Measurements from ENCODE around the gene GALNT9.
"Not testable (repeated sequence)": the region's sequence is repeated elsewhere in the genome, so short reads cannot be mapped to it uniquely, and the experiment has no call there.

Gene GALNT9

DNA sequence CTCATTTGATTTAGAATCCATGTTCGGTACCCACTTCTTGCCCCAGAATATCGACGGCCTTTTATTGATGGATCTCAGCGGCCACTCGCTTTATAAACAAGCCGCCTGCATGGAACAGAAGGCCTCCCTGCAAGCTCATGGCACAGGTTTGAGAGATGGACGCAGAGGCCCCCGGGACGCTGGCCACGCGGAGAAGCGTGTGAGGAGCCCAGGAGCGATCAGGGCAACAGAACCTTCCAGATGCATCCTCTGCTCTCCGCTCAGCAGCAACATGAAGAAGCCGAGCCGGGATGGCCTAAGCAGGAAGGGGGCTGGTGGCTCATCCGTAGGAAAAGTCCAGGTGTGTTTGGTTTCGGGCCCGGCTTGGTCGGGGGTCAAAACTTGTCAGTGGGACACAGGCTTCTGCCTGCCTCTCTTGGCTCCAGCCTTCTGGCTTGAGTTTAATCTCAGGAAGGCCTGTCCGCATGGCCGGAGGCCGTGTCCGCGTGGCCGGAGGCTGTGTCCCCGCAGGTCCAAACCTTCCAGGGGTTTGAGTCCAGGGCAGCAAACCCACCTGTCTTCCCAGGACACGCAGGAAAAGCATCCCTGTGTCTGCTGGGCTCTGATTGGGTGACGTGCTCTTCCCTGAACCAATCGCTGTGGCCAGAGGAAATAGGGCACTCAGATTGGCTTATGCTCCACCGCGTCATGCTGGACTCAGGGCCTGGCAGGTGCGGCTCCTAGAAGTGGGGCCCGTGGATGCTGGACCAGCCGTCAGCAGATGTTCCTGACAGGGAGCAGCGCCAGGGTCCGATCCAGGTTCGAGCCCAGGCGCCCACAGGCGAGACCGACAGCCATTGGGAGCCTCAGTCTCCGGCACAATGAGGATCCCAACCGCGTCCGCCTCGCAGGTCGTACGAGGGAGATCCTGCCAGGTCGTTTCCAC is 65.0 kb downstream of the GALNT9 start:
- DNase-seq (ENCODE audit: low read depth) = no peak

DNA sequence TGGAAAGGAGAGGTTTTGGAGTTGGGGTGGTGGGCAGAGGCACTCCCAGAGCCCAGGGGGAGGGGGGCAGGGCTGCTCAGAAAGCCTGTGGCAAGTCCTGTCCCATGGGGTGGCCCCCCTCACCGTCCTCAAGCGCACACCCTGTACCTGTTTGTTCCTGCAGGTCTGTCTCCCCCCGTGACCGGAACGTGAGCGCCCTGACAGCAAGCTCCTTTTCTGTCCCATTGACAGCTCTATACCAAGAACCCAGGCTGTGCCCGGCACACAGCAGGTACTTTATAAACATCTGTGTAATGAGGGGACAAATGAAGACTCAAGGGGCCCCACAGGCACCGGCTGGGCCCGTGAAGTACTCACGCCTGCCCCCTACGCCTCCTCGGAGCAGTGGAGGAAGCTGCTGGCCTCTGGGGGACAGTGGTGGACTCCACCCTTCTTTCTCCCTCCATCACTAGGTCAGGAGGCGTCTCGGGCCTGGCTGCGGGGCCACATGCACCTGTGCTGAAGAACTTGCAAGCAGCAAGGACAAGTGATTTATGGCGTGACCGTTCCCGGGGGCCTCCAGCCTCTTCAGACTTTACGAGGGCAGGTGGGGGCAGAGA is 65.8 kb downstream of the GALNT9 start:
- no peak for DNase-seq (ENCODE audit: low read depth)

DNA sequence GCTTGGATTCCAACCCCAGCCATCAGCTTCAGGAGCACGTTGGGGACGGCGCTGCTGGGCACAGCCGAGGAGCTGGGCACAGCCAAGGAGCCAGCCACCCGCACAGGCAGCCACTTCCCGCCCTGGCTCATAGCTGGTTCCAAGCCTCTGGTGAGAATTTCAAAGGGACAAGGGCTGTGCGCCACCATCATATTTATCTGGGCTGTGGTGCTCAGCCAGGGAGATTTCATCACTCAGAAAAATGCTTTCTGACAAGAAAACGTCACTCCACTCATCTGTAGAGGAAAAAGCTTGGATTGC is 66.4 kb downstream of the GALNT9 start:
- no peak for DNase-seq (ENCODE audit: low read depth)

DNA sequence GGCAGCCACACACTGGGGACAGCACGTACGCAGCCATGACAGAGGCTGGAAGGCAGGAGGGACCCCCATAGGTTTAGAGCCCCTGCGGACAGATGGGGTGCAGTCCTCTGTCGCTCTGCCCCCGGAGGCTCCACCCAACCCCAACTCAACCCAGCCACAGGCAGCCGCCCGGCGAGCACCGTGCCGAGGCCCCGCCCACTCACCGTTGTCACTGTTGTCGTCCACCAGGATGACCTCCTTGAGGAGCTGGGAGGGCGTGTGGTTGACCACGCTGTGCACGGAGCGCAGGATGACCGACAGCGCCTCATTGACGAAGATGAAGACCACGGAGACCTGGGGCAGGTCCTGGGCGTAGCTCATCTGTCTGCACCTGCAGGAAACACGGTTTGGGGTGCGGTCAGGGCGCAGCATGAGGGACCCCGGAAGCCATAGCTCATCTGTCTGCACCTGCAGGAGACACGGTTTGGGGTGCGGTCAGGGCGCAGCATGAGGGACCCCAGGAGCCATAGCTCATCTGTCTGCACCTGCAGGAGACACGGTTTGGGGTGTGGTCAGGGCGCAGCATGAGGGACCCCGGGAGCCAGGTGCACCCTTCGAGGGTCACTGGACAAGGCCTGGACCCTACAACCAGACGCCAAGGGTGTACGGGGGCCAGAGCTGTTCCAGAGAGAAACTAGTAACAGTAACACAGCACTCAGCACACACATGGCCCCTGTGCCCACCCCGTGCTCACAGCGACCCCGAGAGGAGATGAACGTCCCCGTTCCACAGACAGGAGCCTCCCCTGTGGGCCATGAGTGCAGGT is 66.9 kb downstream of the GALNT9 start:
- DNase-seq (ENCODE audit: low read depth) = no peak

DNA sequence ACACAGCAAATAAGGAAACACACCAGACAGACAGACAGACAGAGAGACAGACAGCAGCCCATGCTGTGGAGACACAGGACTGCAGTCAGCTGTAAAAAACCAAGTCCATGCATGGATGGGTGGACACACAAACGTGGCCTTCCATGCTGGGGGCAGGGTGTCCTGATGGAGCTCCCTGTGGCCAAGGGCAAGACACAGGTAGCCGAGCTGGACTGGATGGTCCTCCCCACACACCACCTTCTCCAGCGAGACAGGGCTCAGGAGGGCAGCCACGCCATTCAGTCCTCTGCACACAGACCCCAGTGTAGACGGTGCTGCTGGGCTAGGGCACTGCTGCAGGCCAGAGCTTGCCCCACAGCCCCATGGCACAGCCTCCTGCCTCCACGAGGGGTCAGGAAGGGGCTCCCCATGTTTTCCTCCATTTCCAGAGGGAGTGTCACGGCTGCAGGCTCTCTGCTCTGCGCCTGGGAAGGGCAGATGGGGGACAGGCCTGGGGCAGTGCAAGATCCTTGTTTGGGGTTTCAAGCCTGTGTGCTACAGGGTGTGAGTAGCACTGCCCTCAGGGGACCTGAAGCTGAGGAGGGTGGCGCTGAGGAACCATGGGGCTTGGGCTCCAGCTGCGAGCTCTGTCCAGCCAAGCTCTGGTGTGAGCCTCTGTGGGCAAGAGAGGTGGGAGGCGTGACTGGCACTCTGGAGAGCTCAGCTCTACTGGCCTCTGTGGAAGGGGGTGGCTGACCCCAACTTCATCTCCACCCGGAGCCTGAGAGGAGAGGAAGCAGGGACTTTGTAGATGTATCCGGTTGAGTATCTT is 67.9 kb downstream of the GALNT9 start:
- no peak for DNase-seq (ENCODE audit: low read depth)

DNA sequence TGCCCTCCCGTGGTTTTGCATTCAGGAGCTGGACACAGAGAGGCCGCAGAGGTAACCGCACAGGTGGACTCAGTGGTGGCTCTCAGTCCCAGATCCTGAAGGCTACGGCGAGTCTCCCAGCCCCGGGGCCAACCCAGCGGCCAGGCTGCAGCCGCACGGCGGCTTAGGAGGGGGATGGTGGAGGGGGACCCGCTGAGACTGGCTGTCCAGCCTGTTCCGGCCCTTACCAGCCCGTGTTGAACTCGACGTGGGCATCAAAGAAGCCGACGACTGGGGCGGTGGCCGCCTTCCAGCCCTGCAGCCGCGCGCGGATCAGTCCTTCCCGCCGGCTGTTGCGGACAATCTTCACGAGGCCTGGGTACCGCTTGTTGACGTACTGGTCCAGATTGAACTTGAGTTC is 68.7 kb downstream of the GALNT9 start:
- DNase-seq (ENCODE audit: low read depth) = no peak

DNA sequence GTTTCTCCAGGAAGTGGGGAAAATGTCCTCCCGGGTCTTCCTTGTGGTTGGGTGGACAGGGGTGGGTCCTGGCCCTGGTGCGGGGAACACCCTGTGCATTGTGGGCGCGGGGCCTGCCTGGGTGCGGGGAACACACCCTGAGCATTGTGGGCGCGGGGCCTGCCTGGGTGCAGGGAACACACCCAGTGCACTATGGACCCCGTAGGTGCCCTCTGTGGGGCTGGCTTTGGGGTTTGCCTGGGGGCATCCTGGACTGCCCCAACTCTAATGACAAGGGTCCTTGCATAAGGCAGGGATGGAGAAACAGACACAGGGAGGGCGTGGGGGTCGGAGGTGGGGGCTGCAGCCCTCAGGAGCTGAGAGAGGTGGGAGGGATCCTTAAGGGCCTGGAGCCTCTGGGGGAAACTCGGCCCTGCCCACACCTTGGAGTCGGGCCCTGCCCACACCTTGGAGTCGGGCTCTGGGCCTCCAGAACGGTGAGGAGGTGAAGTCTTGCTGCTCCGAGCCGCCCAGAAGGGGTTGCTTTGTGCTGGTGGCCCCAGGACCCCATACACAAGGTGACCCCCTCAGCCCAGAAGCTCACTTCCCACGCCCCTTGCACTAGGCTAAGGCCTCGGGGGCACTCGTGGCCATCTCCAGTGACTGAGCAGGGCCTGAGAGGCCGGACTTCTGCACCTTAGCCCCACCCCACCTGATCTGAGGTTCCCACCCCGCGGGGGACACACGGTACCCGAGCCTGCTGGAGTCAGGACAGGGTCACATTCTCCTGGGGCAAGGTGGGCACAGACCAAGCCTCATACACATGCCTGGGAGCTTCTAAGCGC is 69.3 kb downstream of the GALNT9 start:
- DNase-seq (ENCODE audit: low read depth) = no peak

DNA sequence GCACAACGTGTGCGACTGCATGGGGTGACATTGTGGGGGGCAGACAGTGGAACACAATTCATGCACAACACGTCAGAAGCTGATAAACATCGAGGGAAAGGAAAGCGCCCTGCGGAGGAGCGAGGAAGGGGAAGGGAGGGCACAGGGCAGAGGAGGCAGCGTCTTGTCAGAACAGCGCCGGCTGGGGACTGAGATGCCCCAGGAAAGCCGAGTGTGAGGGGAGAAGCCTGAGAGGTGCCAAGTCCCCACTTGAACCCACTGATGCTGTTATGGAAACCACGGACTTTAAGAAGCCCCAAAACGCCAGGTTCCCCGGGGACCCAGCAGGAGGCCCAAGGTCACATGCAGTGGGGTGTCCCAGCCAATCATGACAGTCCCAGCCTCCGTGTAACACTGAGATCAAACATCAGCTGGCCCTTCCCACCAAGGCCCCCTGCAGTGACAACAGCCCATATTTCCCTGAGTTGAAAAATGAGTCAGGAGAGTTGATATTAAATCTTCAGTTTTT is 70.0 kb downstream of the GALNT9 start:
- DNase-seq (ENCODE audit: low read depth) = no peak

DNA sequence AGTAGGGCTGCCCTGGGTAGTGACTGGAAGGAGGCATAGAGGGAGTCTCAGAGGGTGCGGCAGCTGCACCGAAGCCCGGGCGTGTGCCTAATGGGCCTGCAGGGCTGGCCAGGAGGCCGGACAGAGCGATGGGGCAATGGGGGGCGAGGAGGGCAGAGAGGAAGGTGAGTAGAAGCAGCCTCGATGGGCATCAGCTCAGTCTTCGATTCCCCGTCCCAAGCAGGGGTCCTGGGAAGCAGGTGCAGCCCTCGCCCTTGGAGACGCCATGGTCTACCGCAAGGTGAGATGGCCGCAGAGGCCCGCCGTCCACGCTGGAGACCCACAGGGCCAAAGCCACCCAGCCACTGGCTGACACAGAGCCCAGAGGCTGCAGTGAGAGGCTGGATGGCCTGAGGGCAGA is 70.8 kb downstream of the GALNT9 start:
- DNase-seq (ENCODE audit: low read depth) = no peak

DNA sequence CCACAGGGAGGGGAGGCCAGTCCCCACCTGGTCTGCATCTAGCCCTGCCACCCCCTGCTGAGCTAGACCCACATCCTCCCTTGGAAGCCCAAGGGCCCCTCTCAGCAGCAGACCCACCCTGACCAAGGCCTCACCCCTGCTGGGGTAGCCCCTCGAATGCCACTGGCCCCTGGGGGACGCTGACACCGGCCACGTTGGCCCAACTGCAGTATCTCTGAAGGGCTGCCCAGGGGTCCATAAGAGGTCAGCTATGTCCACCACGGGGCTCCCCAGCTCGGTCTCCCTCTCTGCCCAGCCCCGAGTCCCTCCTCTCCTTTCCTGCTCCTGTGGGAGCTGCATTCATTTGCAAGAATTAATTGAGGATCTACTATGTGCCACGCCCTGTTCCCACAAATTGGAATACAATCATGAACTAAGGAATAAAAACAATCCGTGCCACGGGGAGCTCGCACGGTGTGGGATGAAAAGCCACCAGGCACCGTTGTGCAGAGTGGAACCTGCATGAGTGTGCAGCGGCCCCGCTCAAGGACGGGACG is 71.4 kb downstream of the GALNT9 start:
- no peak for DNase-seq (ENCODE audit: low read depth)

DNA sequence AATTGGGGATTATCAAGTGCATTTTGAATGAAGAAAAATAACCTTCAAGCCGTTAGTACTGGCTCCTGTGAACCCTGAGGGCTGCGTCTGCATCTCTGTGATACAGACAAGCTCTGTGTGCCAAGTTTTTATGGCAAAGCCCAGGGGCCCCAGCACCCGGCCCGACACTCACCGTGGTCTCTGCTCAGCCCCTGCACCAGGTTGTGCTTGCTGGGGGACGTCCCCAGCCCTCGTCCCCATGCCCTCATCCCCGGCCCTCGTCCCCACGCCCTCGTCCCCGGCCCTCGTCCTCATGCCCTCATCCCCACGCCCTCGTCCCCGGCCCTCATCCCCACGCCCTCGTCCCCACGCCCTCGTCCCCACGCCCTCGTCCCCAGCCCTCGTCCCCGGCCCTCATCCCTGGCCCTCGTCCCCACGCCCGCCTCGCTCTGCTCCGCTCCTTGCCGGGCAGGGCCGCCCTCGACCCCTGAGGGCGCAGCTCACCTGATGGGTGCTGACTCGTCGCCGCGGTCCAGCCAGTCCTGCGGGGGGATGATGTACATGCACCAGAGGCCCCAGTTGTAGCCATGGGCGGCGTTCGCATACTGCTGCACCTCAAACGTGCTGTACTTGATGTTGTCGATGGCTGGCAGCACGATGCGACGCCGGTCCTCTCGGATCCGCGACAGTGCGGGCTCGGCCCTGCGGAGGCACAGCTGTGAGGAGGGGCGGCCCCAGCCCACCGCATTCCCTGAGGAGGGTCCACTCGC is 72.0 kb downstream of the GALNT9 start:
- no peak for DNase-seq (ENCODE audit: low read depth)

DNA sequence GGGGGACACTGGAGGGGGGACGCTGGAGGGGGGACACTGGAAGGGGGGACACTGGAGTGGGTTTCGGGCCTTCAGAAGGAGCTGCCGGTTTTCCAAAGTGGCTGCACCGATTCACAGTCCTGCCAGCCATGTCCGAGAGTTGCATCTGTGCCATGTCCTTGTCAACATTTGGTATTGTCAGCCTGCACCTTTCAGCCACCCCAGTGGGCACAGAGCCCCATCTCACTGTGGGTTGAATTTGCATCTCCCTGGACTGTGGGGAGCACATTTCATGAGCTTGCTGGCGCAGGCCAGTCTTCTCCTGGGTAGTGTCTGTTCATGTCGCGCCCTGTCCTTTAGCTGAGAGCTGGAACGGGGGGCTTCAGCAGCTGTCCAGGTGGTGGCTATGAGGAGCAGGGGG is 72.7 kb downstream of the GALNT9 start:
- no peak for DNase-seq (ENCODE audit: low read depth)

DNA sequence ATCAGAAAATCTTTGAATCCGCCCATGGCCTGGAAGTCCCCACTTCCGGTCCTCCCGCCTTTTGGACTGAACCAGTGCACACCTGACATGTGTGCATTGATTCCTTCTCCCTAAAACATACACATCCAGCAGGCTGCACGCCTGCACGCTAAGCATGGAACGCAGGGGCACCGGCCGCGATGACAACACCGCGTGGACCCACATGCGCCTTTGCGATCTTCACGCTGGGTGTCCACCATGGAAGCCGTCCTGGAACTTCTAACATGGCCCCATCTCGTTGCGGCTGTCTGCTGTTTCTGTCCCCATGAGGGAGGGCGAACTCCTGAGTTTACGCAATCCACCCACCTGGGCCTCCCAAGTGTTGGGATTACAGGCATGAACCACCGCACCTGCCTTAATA is 73.7 kb downstream of the GALNT9 start:
- no peak for DNase-seq (ENCODE audit: low read depth)

DNA sequence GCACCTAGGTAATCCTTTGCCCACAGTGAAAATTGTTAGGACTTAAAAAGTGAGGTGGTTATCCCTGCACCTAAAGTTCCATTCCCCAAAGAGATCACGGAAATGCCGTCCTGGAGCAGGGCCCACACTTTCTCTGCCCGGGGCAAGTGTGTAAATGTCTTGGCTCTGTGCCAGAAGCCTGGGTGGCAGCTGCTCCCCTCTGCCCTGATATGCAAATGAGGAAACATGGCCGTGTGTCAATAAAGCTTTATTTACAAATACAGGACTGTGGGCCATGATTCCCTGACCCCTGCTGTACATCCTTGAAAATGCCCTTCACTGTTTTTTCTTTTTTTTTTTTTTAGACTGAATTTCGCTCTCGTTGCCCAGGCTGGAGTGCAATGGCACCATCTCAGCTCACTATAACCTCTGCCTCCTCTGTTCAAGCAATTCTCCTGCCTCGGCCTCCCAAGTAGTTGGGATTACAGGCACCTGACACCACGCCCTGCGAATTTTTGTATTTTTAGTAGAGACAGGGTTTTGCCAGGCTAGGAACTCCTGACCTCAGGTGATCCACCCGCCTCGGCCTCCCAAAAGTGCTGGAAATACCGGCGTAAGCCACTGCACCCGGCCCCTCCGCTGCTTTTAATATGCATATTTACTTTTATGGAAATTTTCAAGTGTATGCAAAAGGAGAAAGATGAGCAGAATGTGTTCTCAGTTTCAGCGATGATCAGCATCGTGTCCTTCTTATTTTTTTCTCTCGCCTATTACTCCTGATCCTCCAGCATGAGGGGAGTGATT is 75.5 kb downstream of the GALNT9 start:
- DNase-seq (ENCODE audit: low read depth) = no peak

DNA sequence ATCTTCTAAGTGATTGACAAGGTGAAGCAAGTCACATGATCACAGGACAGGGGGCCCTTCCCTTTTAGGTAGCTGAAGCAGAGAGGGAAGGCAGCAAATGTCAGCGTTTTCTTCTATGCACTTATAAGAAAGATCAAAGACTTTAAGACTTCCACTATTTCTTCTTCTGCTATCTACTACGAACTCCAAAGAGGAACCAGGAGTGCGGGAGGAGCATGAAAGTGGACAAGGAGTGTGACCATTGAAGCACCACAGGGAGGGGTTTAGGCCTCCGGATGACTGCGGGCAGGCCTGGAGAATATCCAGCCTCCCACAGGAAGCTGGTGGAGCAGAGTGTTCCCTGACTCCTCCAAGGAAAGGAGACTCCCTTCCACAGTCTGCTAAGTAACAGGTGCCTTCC is 76.4 kb downstream of the GALNT9 start:
- not testable (repeated sequence) for DNase-seq (ENCODE audit: low read depth)

DNA sequence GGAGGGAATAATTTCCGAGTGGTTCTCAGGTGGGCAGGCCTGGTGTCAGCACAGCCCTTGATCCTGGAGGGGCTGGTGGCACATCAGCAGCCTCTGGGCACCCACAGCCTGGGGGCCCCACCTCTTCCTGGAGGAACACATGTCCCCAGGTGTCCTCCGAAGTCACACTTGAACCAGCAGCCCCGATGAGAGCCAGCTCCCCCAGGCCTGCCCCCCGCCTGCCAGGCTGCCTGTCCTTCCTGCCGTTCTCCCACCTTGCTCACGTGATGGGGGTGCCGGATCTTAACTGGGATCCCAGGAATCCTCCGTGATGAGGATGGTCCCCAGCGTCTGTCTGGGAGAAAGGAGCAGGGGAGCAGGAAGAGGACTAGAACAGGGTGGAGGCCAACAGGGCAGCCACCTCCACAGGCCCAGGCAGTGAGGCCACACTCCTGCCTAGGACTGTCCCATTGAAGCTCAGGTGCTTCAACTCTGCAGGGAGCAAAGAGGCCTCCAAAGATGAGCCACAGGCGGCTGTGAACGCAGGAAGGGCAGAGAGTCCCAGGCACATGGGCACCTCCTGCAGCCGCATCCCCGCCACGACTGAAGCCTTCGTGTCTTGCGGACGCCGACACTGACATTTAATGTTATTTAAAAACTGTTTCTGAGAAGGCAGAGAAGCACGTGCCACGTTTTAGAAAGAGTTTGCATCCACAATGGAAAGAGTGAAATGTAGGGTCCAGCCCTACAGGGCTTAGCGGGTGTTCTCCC is 77.5 kb downstream of the GALNT9 start:
- no peak for DNase-seq (ENCODE audit: low read depth)

DNA sequence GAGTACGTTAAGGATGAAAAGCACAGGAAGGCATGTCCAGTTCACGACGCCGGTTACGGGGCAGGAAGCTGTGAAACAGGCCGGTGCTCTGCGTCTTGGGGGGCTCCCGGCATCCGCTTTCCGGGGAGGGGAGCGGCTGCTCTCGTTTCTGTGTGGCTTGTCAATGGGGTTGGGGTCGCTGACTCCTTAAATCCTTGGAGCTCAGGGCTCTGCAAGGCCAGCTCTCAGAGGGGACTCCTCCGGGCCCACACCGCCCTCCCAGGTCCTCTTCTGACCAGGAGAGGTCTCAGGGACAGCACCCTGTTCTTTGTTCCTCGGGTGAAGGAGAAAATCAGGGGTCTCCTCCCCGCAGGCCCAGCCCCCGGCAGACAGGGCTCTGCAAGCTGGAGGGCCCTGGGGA is 78.1 kb downstream of the GALNT9 start:
- DNase-seq (ENCODE audit: low read depth) = no peak

DNA sequence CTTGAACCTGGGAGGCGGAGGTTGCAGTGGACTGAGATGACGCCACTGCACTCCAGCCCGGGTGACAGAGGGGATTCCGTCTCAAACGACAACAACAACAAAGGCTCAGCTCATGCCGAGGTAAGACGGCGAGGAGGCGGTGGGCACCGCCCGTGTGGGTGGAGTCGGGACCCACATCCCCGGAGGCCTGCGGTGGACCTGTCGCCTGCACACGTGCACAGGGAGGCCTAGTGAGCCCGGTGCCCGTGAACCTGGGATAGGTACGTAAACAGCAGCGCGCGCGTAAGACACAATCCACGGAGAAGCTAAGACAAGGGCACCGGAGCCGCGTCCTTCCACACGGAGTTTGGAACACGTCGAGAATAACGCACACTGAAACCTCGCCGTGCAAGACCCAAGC is 78.7 kb downstream of the GALNT9 start:
- DNase-seq (ENCODE audit: low read depth) = no peak
